Activated CD8-positive, alpha-beta memory T cell treated with anti-CD3 and anti-CD28 coated beads for 24 hours (primary cell): Measurements from ENCODE around the gene CPNE7.
"Not testable (repeated sequence)": the region's sequence is repeated elsewhere in the genome, so short reads cannot be mapped to it uniquely, and the experiment has no call there.

Source experiments
- DNase-seq: peaks from one replicate; pipeline ENCODE4 v3.0.0-alpha.2; 2020

The CPNE7 gene

DNA sequence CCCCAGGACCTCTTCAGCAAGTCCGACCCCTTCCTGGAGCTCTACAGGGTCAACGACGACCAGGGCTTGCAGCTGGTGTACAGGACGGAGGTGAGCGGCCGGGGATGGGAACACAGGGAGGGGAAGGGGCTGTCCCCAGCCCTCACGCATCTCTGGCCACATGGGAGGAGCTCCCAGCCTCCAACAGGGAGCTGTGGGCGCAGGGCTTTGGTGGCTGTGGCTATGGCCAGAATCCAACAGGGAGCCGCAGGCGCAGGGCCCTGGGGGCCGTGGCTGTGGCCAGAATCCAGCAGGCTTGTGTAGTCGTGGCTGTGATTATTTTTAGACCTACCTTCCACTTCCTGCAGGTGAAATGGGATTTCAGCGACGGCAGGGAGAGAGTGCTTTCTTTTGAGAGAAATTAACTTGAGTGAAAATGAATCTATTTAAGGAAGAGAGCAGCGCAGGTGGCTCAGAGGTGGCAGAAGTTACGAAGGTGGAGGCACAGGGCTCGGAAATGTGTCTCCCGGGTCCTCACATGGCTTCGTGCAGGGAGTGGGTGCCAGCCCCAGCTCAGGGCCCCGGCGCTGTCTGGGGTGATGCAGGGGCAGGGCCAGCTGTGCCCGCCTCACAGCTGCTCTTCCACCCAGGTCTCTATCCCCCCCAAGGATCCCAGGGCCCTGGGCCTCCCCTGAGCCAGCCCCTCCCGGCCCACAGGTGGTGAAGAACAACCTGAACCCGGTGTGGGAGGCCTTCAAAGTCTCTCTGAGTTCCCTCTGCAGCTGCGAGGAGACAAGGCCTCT, 9.4 kb downstream of the CPNE7 start:
- DNase-seq: no peak

DNA sequence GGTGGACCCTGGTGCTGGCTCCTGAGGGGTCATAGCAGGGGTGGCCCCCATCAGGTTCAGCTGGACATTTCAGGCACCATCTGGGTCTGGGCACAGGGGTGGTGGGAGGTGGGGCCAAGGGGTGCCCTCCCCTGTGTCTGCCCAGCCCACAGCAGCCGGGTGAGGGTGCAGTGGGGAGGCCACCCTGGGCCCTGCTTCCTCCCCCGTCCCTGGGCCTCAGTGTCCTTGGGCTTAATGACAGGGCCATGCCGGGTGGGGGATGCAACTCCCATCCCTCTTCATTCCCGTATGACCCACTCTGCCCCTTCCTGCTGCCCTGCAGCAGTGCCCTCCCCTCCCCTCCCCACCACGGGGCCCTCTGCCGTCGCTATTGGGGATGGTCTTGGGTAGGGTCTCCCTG, 10.7 kb downstream of the CPNE7 start:
- DNase-seq: no peak

DNA sequence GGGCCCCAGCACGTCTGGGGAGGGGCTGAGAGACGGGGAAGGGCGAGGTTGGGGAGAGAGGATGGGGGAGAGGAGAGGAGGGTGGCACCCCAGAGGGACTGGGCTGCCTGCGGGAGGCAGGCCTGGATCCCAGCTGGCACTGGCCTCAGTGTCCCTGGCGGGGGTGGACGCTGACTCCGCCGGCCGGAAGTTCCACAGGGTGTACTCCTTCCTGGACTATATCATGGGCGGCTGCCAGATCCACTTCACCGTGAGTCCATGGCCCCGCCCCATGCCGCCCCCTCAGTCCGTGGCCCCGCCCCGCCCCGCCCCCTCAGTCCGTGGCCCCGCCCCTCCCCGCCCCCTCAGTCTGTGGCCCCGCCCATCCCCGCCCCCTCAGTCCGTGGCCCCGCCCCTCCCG, 11.3 kb downstream of the CPNE7 start:
- no peak for DNase-seq

DNA sequence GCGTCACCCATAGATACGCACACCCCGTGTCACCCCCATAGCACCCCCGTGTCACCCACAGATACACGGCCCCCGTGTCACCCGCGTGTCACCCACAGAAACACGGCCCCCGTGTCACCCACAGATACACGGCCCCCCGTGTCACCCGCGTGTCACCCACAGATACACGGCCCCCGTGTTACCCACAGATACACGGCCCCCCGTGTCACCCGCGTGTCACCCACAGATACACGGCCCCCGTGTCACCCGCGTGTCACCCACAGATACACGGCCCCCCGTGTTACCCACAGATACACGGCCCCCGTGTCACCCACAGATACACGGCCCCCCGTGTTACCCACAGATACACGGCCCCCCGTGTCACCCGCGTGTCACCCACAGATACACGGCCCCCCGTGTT, 12.1 kb downstream of the CPNE7 start:
- DNase-seq: not testable (repeated sequence)

- no peak for DNase-seq
These were observed 13.0 kb downstream of the CPNE7 start for GRCh38 chr16:89588413-89589109.

GRCh38 chr16:89589241-89589926, 13.8 kb downstream of the CPNE7 start:
- no peak for DNase-seq

DNA sequence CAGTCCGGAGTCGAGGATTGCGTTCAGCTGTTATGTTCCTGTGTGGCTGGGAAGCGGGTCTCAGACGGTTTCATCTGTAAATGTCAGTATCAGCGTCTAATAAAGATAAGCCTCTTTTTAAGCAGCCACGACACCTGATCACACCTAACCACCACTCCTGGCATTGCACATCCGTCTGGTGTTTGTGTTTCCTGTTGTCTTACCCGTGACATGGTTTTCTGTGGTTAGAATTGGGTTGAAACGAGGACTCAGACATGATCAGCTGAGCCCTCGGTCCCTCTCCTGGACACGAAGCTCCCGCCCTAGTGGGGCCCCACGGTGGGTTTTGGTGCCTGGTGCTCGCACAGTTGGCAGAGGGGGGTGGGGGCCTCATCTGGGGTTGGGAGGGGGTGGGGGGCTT, 18.3 kb downstream of the CPNE7 start:
- no peak for DNase-seq

DNA sequence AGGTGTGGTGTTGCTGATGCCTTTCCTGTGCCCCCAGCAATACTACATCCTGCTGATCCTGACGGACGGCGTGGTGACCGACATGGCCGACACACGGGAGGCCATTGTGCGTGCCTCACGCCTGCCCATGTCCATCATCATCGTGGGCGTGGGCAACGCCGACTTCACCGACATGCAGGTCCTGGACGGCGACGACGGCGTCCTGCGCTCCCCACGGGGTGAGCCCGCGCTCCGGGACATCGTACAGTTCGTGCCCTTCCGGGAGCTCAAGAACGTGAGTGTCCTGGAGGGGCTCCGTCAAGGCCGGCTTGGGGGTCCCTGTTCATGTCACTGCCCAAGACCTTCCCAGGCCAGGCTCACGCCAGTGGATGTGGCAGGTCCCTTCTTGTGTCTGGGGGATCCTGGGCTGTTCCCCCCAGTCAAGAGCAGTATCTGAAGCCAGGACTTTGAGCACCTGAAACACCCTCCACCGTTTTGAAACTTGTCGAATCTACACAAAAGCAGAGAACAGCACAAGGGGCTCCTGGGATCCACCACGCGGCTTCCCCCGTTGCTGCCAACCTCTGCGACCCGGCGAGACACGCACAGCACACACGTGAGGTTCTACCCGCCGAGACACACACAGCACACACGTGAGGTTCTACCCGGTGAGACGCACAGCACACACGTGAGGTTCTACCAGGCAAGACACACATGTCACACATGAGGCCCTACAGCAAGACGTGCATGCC, 19.9 kb downstream of the CPNE7 start:
- DNase-seq: no peak

DNA sequence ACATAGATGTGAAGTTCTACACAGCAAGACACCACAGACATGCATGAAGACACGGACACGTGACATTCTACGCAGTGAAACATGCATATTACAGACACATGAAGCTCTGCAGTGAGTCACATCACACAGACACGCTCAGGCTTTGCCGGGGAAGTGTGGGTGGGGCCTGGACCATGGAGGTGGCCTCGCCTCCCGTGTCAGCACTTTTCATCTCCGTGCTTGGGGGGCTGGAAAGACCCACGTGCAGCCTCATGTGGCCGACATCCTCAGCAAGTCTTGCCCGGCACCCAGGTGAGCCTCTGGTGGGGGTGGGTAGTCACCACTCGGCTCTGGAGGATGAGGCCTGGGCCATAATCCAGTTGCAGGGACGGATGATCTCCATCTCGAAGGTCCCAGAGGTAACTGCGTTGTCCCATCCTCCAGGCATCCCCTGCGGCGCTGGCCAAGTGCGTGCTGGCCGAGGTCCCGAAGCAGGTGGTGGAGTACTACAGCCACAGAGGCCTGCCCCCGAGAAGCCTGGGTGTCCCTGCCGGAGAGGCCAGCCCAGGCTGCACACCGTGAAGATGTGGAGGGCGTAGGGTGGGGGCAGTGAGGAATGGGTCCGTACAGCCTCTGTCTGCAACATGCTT, 20.6 kb downstream of the CPNE7 start:
- no peak for DNase-seq

DNA sequence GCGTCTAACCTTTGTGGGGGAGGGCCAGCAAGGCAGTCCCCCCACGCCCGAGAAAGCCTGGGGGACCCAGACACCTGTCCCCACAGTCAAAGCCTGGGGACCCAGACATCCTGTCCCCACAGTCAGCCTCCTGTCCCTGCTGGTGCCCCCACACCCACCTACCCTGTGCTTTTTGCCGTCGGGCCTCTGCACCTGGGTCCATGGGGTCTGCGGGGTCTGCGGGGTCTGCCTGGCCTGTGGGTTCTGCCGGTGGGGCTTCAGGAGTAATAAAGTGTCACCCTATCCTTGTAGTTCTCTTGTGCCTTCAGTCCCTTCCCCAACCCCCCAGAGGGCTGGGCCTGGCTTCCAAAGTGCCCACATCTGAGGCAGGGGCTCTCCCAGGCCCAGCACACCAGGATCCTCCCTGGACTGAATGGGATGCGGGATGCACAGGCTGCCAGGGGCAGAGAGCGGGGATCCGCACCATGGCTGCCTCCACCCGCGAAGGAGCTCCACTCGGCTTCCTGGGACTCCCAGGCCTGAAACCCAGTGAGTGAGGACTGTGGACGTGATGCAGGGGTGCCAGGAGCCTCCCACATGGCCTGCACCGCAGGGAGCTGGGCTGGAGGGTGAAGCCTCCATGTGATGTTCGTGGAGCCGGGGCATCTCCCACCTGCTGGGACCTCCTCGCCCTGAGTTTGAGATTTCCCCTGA, 21.5 kb downstream of the CPNE7 start:
- no peak for DNase-seq

GRCh38 chr16:89598199-89598598, 22.6 kb downstream of the CPNE7 start:
- no peak for DNase-seq

DNA sequence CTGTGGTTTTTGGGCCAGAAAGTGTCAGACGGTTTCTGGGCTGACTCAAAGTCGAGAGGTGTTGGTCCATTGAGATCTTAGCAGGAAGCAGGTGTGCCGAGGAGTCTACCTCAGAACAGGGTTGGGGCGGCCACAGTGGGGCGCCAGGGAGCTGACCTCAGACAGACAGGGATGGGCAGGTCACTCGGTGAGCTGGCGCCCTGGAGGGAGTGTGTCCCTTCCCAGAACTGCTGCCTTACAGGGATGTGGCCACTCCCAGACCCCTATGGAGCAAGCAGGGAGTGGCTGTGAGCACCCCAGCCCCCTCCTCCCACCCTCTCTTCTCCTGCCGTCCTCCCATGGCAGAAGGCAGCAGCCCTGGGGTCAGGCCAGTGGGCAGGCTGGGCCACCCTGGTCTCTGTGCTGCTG, 23.9 kb downstream of the CPNE7 start:
- DNase-seq: no peak

- no peak for DNase-seq
These were observed 24.3 kb downstream of the CPNE7 start for GRCh38 chr16:89599902-89600301.

GRCh38 chr16:89600427-89600826, 24.9 kb downstream of the CPNE7 start:
- DNase-seq: no peak

DNA sequence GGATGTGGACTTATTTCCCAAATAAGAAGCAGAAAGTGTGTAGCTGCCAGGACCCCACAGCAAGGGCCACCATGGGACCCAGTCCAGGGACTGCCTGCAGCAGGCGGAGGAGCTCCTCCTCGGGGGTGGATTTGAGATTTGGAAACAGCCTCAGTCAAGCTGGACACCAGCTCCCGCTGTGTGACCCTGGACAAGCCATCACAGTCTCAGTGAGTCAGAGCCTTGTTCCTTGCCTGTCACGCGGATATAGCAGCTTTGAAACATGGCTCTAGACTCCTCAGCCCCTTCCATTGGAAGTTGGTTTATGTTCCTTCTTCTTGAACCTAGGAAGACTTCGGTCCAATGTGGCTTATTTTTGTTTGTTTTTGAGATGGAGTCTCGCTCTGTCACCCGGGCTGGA, 25.4 kb downstream of the CPNE7 start:
- no peak for DNase-seq

- DNase-seq: no peak
These were observed 26.3 kb downstream of the CPNE7 start for GRCh38 chr16:89601906-89602272.

DNA sequence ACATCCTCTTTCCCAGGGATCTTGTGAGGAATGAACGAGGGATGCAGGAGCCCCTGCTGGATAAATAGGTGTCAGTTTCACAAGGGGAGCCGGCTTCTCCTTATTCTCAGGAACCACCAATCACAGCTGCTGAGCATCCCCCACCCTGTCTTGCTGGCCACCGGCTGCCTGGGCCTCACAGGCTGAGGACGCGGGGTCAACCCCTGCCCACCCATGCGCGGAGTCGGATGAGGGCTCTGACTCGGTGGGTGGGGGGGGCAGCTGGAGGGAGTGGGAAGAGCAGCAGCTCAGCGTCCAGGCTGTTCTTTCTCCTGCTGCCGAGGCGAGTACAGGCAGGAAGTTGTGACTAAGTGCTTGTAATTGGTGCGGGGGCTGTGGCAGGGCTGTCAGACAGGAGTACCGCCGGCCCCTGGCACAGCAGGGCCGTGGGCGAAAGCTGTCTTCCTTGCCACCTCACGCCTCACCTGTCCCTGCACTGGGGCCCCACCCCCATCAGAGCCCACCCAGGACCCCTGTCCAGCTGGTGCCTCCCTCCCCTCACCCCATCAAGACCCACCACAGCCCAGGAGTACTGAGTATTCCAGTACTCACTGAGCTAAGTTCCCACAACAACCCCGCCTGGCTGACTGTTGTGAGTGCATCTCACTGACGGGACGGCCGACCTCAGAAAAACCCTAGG, 26.9 kb downstream of the CPNE7 start:
- peak; percentile 86 for DNase-seq

- no peak for DNase-seq
These were observed 27.5 kb downstream of the CPNE7 start for GRCh38 chr16:89602952-89603590.

- DNase-seq: no peak
These were observed 29.2 kb downstream of the CPNE7 start for GRCh38 chr16:89604764-89605163.

- no peak for DNase-seq
These were observed 29.8 kb downstream of the CPNE7 start for GRCh38 chr16:89605186-89605970.
